SK-N-SH treated with all-trans-retinoic acid at 6 μM for 48 hours (cell line): ENCODE data around the gene EPRS1.

ENCODE experiments used
- CREB5 ChIP-seq: fragments of 250-450 bp; sonication (Bioruptor Pico); IDR thresholded peaks from 2 replicates; pipeline ENCODE4 v1.5.1; 2020; ENCODE audit warnings: low read depth, mild to moderate bottlenecking, moderate library complexity
- CSRNP3 ChIP-seq: fragments of 250-450 bp; sonication (Bioruptor Pico); IDR thresholded peaks from 2 replicates; pipeline ENCODE4 v1.5.1; 2021; ENCODE audit warnings: mild to moderate bottlenecking, moderate library complexity
- PATZ1 ChIP-seq: fragments of 250-450 bp; sonication (Bioruptor Pico); IDR thresholded peaks from 2 replicates; pipeline ENCODE4 v1.8.0; 2020; ENCODE audit warnings: mild to moderate bottlenecking, moderate library complexity, borderline replicate concordance
- POU6F1 ChIP-seq: fragments of 250-450 bp; sonication (Bioruptor Pico); IDR thresholded peaks from 2 replicates; pipeline ENCODE4 v1.8.0; 2021; ENCODE audit warnings: low read depth, mild to moderate bottlenecking, moderate library complexity, borderline replicate concordance
- PPARA ChIP-seq: fragments of 250-450 bp; sonication (Bioruptor Pico); IDR thresholded peaks from 2 replicates; pipeline ENCODE4 v1.5.0; 2020; ENCODE audit warnings: mild to moderate bottlenecking, borderline replicate concordance
- RARB ChIP-seq: fragments of 250-450 bp; sonication (Bioruptor Pico); IDR thresholded peaks from 2 replicates; pipeline ENCODE4 v1.8.0; 2021; ENCODE audit warnings: mild to moderate bottlenecking, moderate library complexity
- TCF4 ChIP-seq: fragments of 250-450 bp; sonication (Bioruptor Pico); IDR thresholded peaks from 2 replicates; pipeline ENCODE4 v1.8.0; 2021; ENCODE audit warnings: mild to moderate bottlenecking, moderate library complexity, borderline replicate concordance
- TOX ChIP-seq: fragments of 250-450 bp; sonication (Bioruptor Pico); IDR thresholded peaks from 2 replicates; pipeline ENCODE4 v1.8.0; 2021; ENCODE audit warnings: mild to moderate bottlenecking, moderate library complexity, borderline replicate concordance
- ZC3H10 ChIP-seq: fragments of 250-450 bp; sonication (Bioruptor Pico); IDR thresholded peaks from 2 replicates; pipeline ENCODE4 v1.5.1; 2021; ENCODE audit warnings: mild to moderate bottlenecking, moderate library complexity
- ZFP3 ChIP-seq: fragments of 250-450 bp; sonication (Bioruptor Pico); IDR thresholded peaks from 2 replicates; pipeline ENCODE4 v1.5.0; 2020; ENCODE audit warnings: mild to moderate bottlenecking, moderate library complexity
- ZNF70 ChIP-seq: fragments of 450-650 bp; formaldehyde crosslinking; IDR thresholded peaks from 2 replicates; pipeline ENCODE4 v1.5.0; 2020; ENCODE audit warnings: mild to moderate bottlenecking, moderate library complexity

- no peak for TF ChIP-seq ZC3H10 (CRISPR knock-in tag)
- TF ChIP-seq ZFP3 (CRISPR knock-in tag) = no peak
- no peak for TF ChIP-seq CREB5
- no peak for TF ChIP-seq PATZ1 (CRISPR knock-in tag)
- TF ChIP-seq POU6F1 (CRISPR knock-in tag) = no peak
- TF ChIP-seq ZNF70 (CRISPR knock-in tag) = no peak
- no peak for TF ChIP-seq TCF4
- TF ChIP-seq CSRNP3 (CRISPR knock-in tag) = no peak
- TF ChIP-seq RARB = no peak
- no peak for TF ChIP-seq PPARA (CRISPR knock-in tag)
- no peak for TF ChIP-seq TOX
These were observed 42.5 kb downstream of the EPRS1 start for GRCh38 chr1:220003610-220004299.
